SK-N-SH treated with all-trans-retinoic acid at 6 μM for 48 hours (cell line): ENCODE measurements around the gene PKNOX2.

Source experiments
- ARNTL ChIP-seq: fragments of 450-650 bp; formaldehyde crosslinking; IDR thresholded peaks from 2 replicates; pipeline ENCODE4 v1.5.0; 2020; ENCODE audit warnings: low read depth, mild to moderate bottlenecking, moderate library complexity, borderline replicate concordance
- CREB5 ChIP-seq: fragments of 250-450 bp; sonication (Bioruptor Pico); IDR thresholded peaks from 2 replicates; pipeline ENCODE4 v1.5.1; 2020; ENCODE audit warnings: low read depth, mild to moderate bottlenecking, moderate library complexity
- POU6F1 ChIP-seq: fragments of 250-450 bp; sonication (Bioruptor Pico); IDR thresholded peaks from 2 replicates; pipeline ENCODE4 v1.8.0; 2021; ENCODE audit warnings: low read depth, mild to moderate bottlenecking, moderate library complexity, borderline replicate concordance
- SNAI2 ChIP-seq: fragments of 250-450 bp; sonication (Bioruptor Pico); IDR thresholded peaks from 2 replicates; pipeline ENCODE4 v1.5.0; 2020; ENCODE audit warnings: mild to moderate bottlenecking, moderate library complexity
- TOX ChIP-seq: fragments of 250-450 bp; sonication (Bioruptor Pico); IDR thresholded peaks from 2 replicates; pipeline ENCODE4 v1.8.0; 2021; ENCODE audit warnings: mild to moderate bottlenecking, moderate library complexity, borderline replicate concordance

- TF ChIP-seq CREB5 (CRISPR knock-in tag) (no peak), SNAI2 (no peak), POU6F1 (no peak), ARNTL (CRISPR knock-in tag) (no peak), TOX (no peak)
Measured at GRCh38 chr11:125398475-125398874, 233.9 kb downstream of the PKNOX2 start.
